SK-N-SH treated with all-trans-retinoic acid at 6 μM for 48 hours (cell line): Measurements from ENCODE around the gene HSFX4.

Experiments
- ATAC-seq: fragments of 200-7000 bp; cut with Tn5 transposase; 3 replicates; pipeline ENCODE4 v1.9.1; 2020; ENCODE audit warnings: mild to moderate bottlenecking, moderate library complexity
- ARNTL ChIP-seq: fragments of 450-650 bp; formaldehyde crosslinking; IDR thresholded peaks from 2 replicates; pipeline ENCODE4 v1.5.0; 2020; ENCODE audit warnings: low read depth, mild to moderate bottlenecking, moderate library complexity, borderline replicate concordance
- BACH2 ChIP-seq: fragments of 250-450 bp; sonication (Bioruptor Pico); IDR thresholded peaks from 2 replicates; pipeline ENCODE4 v1.9.0; 2021; ENCODE audit warnings: mild to moderate bottlenecking, borderline replicate concordance
- CSDC2 ChIP-seq: fragments of 250-450 bp; sonication (Bioruptor Pico); IDR thresholded peaks from 2 replicates; pipeline ENCODE4 v1.5.0; 2020; ENCODE audit warnings: mild to moderate bottlenecking, moderate library complexity
- CSRNP3 ChIP-seq: fragments of 250-450 bp; sonication (Bioruptor Pico); IDR thresholded peaks from 2 replicates; pipeline ENCODE4 v1.5.1; 2021; ENCODE audit warnings: mild to moderate bottlenecking, moderate library complexity
- ESRRG ChIP-seq: fragments of 250-450 bp; sonication (Bioruptor Pico); IDR thresholded peaks from 2 replicates; pipeline ENCODE4 v1.6.1; 2021; ENCODE audit warnings: mild to moderate bottlenecking
- GLIS3 ChIP-seq: fragments of 250-450 bp; sonication (Bioruptor Pico); IDR thresholded peaks from 2 replicates; pipeline ENCODE4 v1.5.0; 2020; ENCODE audit warnings: mild to moderate bottlenecking, moderate library complexity
- ISL1 ChIP-seq: fragments of 250-450 bp; sonication (Bioruptor Pico); IDR thresholded peaks from 2 replicates; pipeline ENCODE4 v2.1.2; 2022; ENCODE audit warnings: mild to moderate bottlenecking, moderate library complexity
- OSR1 ChIP-seq: fragments of 250-450 bp; sonication (Bioruptor Pico); IDR thresholded peaks from 2 replicates; pipeline ENCODE4 v1.8.0; 2022; ENCODE audit warnings: moderate library complexity, mild to moderate bottlenecking, inconsistent platforms
- PATZ1 ChIP-seq: fragments of 250-450 bp; sonication (Bioruptor Pico); IDR thresholded peaks from 2 replicates; pipeline ENCODE4 v1.8.0; 2020; ENCODE audit warnings: mild to moderate bottlenecking, moderate library complexity, borderline replicate concordance
- POU6F1 ChIP-seq: fragments of 250-450 bp; sonication (Bioruptor Pico); IDR thresholded peaks from 2 replicates; pipeline ENCODE4 v1.8.0; 2021; ENCODE audit warnings: low read depth, mild to moderate bottlenecking, moderate library complexity, borderline replicate concordance
- PPARA ChIP-seq: fragments of 250-450 bp; sonication (Bioruptor Pico); IDR thresholded peaks from 2 replicates; pipeline ENCODE4 v1.5.0; 2020; ENCODE audit warnings: mild to moderate bottlenecking, borderline replicate concordance
- RARB ChIP-seq: fragments of 250-450 bp; sonication (Bioruptor Pico); IDR thresholded peaks from 2 replicates; pipeline ENCODE4 v1.8.0; 2021; ENCODE audit warnings: mild to moderate bottlenecking, moderate library complexity
- SNAI2 ChIP-seq: fragments of 250-450 bp; sonication (Bioruptor Pico); IDR thresholded peaks from 2 replicates; pipeline ENCODE4 v1.5.0; 2020; ENCODE audit warnings: mild to moderate bottlenecking, moderate library complexity
- TCF4 ChIP-seq: fragments of 250-450 bp; sonication (Bioruptor Pico); IDR thresholded peaks from 2 replicates; pipeline ENCODE4 v1.8.0; 2021; ENCODE audit warnings: mild to moderate bottlenecking, moderate library complexity, borderline replicate concordance
- TOX ChIP-seq: fragments of 250-450 bp; sonication (Bioruptor Pico); IDR thresholded peaks from 2 replicates; pipeline ENCODE4 v1.8.0; 2021; ENCODE audit warnings: mild to moderate bottlenecking, moderate library complexity, borderline replicate concordance
- ZC3H10 ChIP-seq: fragments of 250-450 bp; sonication (Bioruptor Pico); IDR thresholded peaks from 2 replicates; pipeline ENCODE4 v1.5.1; 2021; ENCODE audit warnings: mild to moderate bottlenecking, moderate library complexity
- ZFP3 ChIP-seq: fragments of 250-450 bp; sonication (Bioruptor Pico); IDR thresholded peaks from 2 replicates; pipeline ENCODE4 v1.5.0; 2020; ENCODE audit warnings: mild to moderate bottlenecking, moderate library complexity
- ZFP30 ChIP-seq: fragments of 450-650 bp; formaldehyde crosslinking; IDR thresholded peaks from 2 replicates; pipeline ENCODE4 v1.5.0; 2022; ENCODE audit warnings: mild to moderate bottlenecking, moderate library complexity
- ZNF565 ChIP-seq: fragments of 450-650 bp; formaldehyde crosslinking; conservative IDR thresholded peaks from 2 replicates; pipeline ENCODE4 v1.5.0; 2020; ENCODE audit warnings: low read depth, mild to moderate bottlenecking, moderate library complexity
- ZNF70 ChIP-seq: fragments of 450-650 bp; formaldehyde crosslinking; IDR thresholded peaks from 2 replicates; pipeline ENCODE4 v1.5.0; 2020; ENCODE audit warnings: mild to moderate bottlenecking, moderate library complexity
- ZNF8 ChIP-seq: fragments of 450-650 bp; formaldehyde crosslinking; IDR thresholded peaks from 2 replicates; pipeline ENCODE4 v1.5.0; 2020; ENCODE audit warnings: mild to moderate bottlenecking, moderate library complexity
- TF ChIP-seq, protein P1 (sequence below): fragments of 250-450 bp; sonication (Bioruptor Pico); IDR thresholded peaks from 2 replicates; pipeline ENCODE4 v1.5.0; 2020; ENCODE audit warnings: mild to moderate bottlenecking, moderate library complexity

HSFX4 gene

GRCh38 chrX:149948016-149948415 lies 18.6 kb downstream of the HSFX4 start:
- ATAC-seq, result no peak
- TF ChIP-seq BACH2 (CRISPR knock-in tag) (no peak), ZNF565 (CRISPR knock-in tag) (no peak), ZFP3 (no peak), ZNF70 (CRISPR knock-in tag) (no peak), SNAI2 (no peak), TOX (CRISPR knock-in tag) (no peak), OSR1 (no peak), PPARA (CRISPR knock-in tag) (no peak), CSDC2 (CRISPR knock-in tag) (no peak), ARNTL (no peak), RARB (CRISPR knock-in tag) (no peak), PATZ1 (CRISPR knock-in tag) (no peak), ZNF8 (CRISPR knock-in tag) (no peak), ZC3H10 (no peak), ZFP30 (CRISPR knock-in tag) (no peak), ESRRG (CRISPR knock-in tag) (no peak)
- TF ChIP-seq, protein P1, sequence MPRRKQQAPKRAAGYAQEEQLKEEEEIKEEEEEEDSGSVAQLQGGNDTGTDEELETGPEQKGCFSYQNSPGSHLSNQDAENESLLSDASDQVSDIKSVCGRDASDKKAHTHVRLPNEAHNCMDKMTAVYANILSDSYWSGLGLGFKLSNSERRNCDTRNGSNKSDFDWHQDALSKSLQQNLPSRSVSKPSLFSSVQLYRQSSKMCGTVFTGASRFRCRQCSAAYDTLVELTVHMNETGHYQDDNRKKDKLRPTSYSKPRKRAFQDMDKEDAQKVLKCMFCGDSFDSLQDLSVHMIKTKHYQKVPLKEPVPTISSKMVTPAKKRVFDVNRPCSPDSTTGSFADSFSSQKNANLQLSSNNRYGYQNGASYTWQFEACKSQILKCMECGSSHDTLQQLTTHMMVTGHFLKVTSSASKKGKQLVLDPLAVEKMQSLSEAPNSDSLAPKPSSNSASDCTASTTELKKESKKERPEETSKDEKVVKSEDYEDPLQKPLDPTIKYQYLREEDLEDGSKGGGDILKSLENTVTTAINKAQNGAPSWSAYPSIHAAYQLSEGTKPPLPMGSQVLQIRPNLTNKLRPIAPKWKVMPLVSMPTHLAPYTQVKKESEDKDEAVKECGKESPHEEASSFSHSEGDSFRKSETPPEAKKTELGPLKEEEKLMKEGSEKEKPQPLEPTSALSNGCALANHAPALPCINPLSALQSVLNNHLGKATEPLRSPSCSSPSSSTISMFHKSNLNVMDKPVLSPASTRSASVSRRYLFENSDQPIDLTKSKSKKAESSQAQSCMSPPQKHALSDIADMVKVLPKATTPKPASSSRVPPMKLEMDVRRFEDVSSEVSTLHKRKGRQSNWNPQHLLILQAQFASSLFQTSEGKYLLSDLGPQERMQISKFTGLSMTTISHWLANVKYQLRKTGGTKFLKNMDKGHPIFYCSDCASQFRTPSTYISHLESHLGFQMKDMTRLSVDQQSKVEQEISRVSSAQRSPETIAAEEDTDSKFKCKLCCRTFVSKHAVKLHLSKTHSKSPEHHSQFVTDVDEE (CRISPR knock-in tag), result no peak

- no peak for TF ChIP-seq GLIS3 (CRISPR knock-in tag)
- no peak for TF ChIP-seq PATZ1 (CRISPR knock-in tag)
- no peak for TF ChIP-seq POU6F1
- TF ChIP-seq ZNF565 (CRISPR knock-in tag), result no peak
- TF ChIP-seq TOX (CRISPR knock-in tag), result no peak
- TF ChIP-seq ARNTL, result no peak
- TF ChIP-seq RARB (CRISPR knock-in tag), result no peak
- no peak for TF ChIP-seq CSRNP3 (CRISPR knock-in tag)
- no peak for TF ChIP-seq ZNF70 (CRISPR knock-in tag)
- ATAC-seq, result peak; percentile 17; the same call in 2 of the 3 replicates
Observed at GRCh38 chrX:149949743-149950436, 20.5 kb downstream of the HSFX4 start.

- TF ChIP-seq TCF4, result no peak
- no peak for TF ChIP-seq OSR1
- TF ChIP-seq ZFP3, result no peak
- TF ChIP-seq ZFP30 (CRISPR knock-in tag), result no peak
- TF ChIP-seq ZC3H10, result no peak
- no peak for TF ChIP-seq SNAI2
- no peak for TF ChIP-seq TOX (CRISPR knock-in tag)
- TF ChIP-seq ISL1 (CRISPR knock-in tag), result no peak
- TF ChIP-seq CSRNP3 (CRISPR knock-in tag), result no peak
- no peak for TF ChIP-seq ZNF70 (CRISPR knock-in tag)
- TF ChIP-seq POU6F1, result no peak
- ATAC-seq, result peak; percentile 87
Observed at GRCh38 chrX:149950681-149951080, 21.3 kb downstream of the HSFX4 start.
